HG03558 (cell line): ENCODE data around the gene RIPK3.
A peak's percentile ranks its signal among the peaks of the same experiment; 100 is the strongest.

ENCODE experiments used
- ATAC-seq: cut with Tn5 transposase; IDR thresholded peaks from one replicate; pipeline ENCODE4 v1.9.1; 2021; ENCODE audit warnings: moderate number of reproducible peaks; ENCODE audit not compliant: unreplicated experiment; ENCODE audit errors: extremely low read depth

Gene RIPK3

DNA sequence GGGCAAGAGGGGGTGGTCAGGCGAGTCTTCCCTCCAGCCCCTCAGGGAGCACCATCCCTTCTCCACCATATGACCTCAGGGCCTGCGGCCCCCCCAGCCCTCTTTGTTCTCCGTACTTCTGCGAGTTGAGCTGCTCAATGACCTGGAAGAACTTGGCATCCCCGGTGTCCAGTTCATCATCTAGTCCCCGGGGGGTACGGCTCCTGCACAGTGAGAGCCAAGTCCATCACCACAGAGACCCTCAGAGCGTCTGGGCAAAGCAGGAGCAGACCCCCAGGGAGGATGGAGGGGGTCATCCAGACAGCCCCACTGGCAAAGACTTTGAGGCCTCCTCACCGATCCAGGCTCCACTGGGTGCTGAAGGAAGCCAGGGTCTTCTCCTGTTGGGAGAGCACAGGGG, 13.8 kb downstream of the RIPK3 start:
- ATAC-seq = no peak

GRCh38 chr14:24325041-24325530, 14.7 kb downstream of the RIPK3 start:
- no peak for ATAC-seq

DNA sequence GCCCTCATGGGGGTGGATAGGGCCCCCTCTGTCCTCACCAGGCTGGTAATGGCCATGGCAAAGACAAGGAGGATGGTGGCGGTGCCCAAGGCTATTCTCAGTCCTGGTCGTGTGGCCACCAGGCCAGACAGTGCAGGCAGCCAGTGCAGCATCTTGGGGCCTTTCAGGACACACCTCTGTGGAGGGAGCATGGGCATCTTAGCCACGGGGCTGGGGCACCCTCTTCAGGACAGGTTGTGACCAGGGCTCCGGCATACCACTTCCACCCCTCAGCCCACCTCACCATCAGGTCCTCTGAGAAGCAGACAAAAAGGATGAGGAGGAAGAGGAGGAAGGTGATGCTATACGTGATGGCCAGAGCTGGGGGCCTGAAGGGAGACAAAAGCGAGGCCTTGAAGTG, 15.8 kb downstream of the RIPK3 start:
- ATAC-seq = no peak

DNA sequence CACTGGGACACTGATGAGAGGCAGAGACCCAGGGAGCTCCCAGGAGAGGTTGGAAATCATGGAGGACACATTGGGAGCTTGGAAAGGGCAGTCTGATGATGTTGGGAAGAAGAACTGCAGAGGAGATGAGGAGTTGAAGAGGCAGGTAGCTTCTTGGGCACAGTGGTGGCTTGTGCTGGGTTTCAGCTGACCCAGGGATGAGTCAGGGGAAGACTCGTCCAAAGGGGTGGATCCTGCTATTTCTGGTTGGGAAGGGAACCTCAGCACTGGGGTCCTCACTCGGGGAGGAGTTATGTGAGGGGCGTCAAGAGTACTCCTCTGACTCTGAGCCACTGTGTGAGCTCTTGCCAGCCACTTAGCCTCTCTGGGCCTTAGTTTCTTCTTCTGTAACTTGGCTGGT, 16.4 kb downstream of the RIPK3 start:
- ATAC-seq = no peak

DNA sequence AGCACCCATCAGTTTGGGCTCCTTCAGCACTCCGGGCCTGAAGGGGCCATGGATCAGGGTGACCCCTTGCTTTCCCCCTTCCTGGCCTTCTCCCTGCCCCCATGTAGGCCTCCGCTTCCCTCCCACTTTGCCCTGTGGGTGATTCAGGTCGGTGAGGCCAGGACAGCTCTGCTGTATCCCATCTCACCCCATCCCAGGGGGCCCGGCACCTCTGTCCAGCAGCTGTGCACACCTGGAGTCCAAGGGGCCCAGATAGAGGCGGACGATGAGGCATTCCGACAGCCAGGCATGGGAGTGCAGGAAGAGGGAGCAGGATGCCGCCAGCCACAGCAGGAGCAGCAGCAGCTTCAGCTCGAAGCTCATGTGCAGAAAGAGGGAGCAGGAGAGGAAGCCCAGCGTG, 17.1 kb downstream of the RIPK3 start:
- no peak for ATAC-seq

GRCh38 chr14:24321212-24321975, 18.4 kb downstream of the RIPK3 start:
- no peak for ATAC-seq

DNA sequence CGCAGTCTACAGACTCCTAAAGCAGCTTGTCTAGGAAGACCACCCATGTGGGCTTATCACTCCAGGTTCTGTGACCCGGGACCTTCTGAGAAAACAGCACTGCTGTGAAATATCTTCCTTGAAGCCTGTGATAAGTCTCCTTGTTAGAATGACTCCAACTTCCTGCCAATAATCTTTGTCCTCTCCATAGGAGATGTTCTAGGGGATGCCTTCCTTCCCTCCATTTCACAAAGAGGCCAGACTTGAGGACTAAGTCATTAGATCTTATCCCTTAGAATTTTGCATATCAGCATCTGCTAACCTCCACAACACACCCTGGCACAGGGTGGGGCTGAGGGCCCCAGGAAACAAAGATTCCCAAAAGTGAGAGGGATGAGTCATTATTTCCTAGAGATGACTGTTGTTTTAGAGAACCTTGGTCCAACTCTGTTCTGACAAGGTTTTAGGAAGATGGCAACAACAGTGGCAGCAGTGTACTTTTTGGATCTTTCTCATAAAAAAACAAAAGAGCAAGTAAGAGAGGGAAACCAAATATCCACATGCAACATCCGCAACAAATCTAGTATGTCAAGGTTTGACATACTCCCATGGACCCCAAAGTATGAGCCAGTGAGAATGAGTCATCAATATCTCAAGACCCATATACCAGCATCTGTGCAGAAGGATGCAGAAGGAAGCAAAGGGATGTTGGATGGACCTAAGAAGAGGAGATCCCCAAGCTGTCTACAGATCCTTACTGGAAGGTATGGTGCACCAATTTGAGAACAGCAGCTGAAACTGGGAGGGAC, 22.5 kb downstream of the RIPK3 start:
- ATAC-seq = no peak

GRCh38 chr14:24316597-24316950, 23.2 kb downstream of the RIPK3 start:
- ATAC-seq = no peak

DNA sequence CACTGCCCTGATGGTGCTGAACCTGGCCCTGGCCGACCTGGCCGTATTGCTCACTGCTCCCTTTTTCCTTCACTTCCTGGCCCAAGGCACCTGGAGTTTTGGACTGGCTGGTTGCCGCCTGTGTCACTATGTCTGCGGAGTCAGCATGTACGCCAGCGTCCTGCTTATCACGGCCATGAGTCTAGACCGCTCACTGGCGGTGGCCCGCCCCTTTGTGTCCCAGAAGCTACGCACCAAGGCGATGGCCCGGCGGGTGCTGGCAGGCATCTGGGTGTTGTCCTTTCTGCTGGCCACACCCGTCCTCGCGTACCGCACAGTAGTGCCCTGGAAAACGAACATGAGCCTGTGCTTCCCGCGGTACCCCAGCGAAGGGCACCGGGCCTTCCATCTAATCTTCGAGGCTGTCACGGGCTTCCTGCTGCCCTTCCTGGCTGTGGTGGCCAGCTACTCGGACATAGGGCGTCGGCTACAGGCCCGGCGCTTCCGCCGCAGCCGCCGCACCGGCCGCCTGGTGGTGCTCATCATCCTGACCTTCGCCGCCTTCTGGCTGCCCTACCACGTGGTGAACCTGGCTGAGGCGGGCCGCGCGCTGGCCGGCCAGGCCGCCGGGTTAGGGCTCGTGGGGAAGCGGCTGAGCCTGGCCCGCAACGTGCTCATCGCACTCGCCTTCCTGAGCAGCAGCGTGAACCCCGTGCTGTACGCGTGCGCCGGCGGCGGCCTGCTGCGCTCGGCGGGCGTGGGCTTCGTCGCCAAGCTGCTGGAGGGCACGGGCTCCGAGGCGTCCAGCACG, 23.8 kb downstream of the RIPK3 start:
- no peak for ATAC-seq

- no peak for ATAC-seq
Measured at GRCh38 chr14:24315243-24315806, 24.5 kb downstream of the RIPK3 start.

DNA sequence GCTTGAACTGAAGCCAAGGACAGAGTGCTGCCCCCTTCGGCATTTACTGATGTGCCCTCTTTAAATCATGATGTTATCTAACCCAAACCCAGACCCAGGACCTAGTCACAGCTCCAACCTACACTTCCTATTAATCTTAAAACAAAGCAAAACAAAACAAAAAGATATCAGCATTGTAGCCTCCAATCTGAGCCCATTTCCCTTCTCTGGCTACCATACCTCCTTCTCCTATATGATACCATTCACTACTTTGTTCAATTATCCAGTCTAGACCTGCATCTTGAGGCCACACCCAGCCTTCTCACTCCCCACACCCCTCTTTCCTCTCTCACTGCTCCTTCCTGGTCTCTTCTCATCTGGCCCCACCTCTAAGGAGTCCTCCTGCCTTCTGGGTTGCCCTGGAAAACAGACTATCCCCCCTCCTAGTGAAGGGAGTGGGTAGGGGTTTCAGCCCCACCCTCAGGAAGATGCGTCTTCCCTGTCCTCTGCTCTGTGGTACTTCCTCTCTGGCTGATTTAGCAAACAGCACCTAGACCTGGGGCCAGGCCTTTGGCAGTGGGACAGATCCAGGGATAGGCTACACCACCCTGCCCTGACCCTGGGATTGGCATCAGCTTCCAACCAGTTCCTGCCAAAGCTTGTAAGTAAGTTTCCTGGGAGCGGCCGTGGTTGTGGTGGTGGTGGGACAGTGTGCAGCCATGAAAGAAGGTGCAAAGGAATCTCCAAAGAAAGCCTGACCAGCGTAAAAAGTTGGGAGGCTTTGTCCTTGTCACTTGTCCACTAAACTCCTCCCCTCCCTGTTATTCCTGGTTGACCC, 25.2 kb downstream of the RIPK3 start:
- no peak for ATAC-seq

- ATAC-seq = no peak
Measured at GRCh38 chr14:24313913-24314312, 25.9 kb downstream of the RIPK3 start.

GRCh38 chr14:24312736-24313507, 26.9 kb downstream of the RIPK3 start:
- ATAC-seq = no peak

- no peak for ATAC-seq
Measured at GRCh38 chr14:24311837-24312615, 27.8 kb downstream of the RIPK3 start.

GRCh38 chr14:24310646-24311604, 28.9 kb downstream of the RIPK3 start, which contains the start of gene LTB4R:
Gene LTB4R (plus strand): TSS chr14:24311502. CDS start chr14:24315652, 4,150 bp downstream.
- ATAC-seq = peak; percentile 50

- ATAC-seq = no peak
Measured at GRCh38 chr14:24310265-24310645, 29.5 kb downstream of the RIPK3 start.
